HG03097 (cell line): ENCODE results near the gene CORO2B.

Source experiments
- ATAC-seq: cut with Tn5 transposase; IDR thresholded peaks from one replicate; pipeline ENCODE4 v1.9.1; 2021; ENCODE audit not compliant: unreplicated experiment, low FRiP score

The CORO2B gene

DNA sequence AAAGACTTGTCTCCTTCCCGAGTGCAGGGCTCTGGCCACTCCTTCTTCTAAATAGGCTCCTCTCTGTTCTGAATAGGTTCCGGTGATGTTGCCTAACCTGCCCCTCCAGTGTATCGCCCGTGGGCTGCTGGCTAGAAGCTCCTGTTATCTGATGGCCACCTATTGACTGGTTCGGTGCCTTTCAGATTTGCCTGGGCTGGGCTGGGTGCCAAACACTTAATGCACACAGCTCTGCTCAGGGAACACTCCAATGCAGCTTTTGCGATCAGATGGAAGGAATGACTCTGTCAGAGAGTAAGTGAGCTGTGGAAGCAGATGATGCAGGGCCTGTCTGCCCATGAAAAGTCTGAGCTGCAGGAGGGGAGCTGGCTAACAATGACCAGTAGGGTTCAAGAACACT lies 112.9 kb downstream of the CORO2B start:
- ATAC-seq = no peak

GRCh38 chr15:68693071-68693470 lies 114.3 kb downstream of the CORO2B start:
- ATAC-seq = no peak

GRCh38 chr15:68694111-68694510 lies 115.3 kb downstream of the CORO2B start:
- no peak for ATAC-seq

DNA sequence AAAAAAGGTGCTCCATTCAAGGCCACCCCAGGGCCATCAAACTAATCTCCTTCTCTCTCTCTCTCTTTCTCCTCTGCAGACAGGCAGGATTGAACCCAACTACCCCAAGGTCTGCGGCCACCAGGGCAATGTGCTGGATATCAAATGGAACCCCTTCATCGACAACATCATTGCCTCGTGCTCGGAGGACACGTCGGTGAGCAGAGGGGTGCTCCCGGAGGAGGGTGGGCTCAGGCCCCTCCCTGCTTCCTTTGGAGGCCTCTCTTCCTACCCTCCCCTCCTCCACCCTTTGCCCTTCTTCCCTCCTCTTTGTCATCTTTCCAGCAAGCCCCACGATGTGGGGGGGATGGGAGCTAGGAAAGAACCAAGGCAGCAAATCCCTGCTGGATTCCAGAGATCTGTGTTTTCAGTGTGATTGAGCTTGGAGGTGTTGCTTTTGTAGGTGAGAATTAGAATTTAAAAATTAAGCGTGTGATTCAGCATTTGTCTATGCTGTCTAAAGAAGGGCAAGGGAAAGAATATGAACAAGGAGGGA lies 116.3 kb downstream of the CORO2B start:
- no peak for ATAC-seq

DNA sequence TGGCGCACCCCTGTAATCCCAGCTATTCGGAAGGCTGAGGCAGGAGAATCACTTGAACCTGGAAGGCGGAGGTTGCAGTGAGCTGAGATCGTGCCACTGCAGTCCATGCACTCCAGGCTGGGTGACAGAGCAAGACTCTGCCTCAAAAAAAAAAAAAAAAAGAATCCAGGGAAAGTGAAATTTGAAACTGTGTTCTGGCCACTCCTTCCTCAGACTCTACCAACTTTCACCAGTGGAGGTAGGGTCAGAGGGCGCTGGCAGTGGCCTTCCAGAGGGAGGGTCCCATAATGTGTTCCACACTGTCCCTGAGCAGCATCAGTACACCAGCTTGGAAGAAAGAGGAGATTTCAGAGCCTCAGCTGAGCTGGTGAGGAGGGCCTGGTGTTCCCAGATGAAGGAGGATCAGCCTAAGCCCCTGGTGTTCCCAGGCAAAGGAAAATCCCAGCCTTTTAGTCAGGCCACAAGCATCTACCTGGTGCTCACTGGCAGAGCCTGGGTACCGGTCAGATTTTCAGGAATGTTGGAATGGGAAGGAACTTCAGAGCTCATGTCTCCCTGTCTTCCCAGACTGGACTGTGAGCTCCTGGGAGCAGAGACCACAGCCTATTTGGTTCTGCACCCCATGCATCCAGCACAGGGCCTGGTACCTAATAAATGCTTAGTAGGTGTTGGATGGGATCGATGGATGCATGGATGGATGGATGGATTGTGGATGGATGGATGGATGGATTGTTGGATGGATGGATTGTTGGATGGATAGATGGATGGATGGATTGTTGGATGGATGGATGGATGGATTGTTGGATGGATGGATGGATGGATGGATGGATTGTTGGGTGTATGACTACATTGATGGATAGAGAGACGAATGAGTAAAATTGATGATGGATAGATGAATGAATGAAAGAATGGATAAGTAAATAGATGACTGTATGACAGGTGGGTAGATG lies 117.9 kb downstream of the CORO2B start:
- no peak for ATAC-seq

GRCh38 chr15:68697711-68698690 lies 119.2 kb downstream of the CORO2B start:
- ATAC-seq = no peak

DNA sequence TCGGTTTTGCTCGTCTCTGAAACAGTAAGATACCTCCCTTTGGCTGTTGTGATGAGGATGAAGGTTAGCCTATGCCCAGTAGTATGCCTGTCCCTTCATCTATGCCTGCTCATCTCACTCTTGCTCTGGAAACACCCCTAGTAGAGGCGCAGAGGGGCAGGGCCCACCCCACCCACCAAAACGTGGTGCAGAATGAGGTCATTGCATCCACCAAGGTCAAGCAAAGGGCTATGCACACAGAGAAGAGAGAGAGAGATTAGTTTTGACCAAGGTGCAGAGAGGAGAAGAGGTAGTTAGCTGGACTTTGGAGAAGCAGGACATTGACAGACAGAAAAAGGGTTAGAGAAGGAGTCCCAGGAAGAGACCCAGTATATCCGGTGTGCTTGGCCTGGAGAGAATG lies 119.9 kb downstream of the CORO2B start:
- ATAC-seq = no peak

GRCh38 chr15:68699124-68699880 lies 120.5 kb downstream of the CORO2B start:
- ATAC-seq = no peak

- ATAC-seq = no peak
These were observed 121.2 kb downstream of the CORO2B start for GRCh38 chr15:68699881-68700454.

DNA sequence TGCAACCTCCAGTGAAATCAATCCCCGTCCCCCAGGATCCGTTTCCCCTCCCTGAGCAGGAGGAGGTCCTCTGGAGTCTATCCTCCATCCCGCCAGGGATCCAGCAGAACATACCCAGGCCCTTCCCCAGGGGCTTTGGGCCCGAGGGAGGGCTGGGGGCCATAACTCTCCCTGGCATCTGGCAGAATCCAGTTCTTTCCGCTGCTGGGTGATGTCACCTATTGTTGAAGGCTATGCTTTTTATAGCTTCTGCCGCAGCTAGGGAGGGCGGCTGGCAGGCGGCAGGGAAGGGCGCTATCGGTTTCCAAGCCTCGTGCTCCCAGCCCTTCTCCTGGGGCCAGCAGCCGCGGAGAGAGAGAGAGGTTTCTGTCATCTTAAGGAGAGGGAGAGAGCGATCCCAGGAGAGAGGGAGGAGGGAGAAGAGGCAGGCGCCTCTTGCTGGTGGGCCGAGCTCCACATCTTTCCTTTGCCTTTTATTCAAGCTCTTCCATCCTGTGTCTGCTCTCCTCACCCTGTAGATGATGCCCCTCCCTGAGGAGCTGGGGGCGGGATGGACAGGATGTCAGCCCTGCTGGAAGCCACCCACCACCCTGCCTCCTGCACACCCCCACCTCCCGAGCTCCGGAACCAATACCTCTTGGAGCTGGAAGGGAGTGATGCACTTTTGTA lies 121.8 kb downstream of the CORO2B start:
- ATAC-seq = no peak

DNA sequence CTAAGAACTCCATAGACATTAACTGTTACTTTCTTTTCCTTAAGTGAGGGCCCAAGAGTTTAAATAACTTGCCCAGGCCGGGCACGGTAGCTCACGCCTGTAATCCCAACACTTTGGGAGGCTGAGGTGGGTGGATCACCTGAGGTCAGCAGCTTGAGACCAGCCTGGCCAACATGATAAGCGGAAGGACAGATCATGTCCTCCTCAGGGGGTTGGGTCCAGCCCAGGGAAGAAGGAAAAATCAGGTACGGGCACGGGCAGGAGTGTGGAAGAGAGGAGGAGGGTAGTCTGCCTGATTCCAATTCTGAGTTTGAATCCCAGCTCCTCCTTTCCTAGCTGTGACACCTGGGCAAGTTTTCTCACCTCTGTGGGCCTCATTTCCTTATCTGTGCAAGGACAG lies 123.1 kb downstream of the CORO2B start:
- no peak for ATAC-seq

- ATAC-seq = no peak
These were observed 125.8 kb downstream of the CORO2B start for GRCh38 chr15:68704496-68705021.

DNA sequence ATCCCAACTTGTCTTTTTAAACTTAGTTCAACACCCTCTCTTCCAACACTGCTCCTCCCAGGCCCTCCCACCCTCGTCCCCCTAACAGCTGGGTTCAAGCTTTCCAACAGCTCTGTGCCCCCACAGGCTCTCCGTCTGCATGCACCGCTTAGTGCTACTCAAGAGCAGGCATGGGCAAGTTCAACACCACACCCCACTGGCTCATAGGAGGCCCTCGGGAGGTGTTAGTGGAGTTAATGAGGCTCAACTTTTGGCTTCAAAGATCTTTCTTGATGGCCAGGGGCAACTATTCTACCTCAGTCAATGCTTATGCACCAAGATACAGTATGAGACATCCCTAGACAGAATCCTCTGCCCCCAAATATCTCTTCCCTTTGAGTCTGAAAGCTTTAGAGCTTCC lies 127.5 kb downstream of the CORO2B start:
- no peak for ATAC-seq

GRCh38 chr15:68706931-68707330 lies 128.1 kb downstream of the CORO2B start:
- no peak for ATAC-seq

- no peak for ATAC-seq
These were observed 128.6 kb downstream of the CORO2B start for GRCh38 chr15:68707386-68707785.

DNA sequence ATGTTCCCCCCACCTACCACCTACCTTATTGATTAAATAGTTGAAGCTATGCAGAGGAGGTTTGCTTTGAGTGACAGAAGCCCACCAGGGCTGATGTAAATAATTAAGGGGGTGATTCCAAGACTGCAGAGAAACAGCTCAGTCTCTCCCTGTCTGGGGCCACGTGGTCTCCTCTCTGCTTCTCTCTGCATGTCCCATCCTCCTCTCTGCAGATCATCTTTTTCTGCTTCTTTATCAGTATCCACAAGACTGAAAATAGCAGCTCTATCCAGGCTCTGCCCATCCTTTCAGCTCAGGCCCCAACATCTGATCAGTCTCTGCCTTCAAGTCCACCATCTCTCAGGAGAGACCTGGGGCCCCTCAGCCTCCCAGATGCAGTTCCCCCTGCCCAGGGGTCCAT lies 131.1 kb downstream of the CORO2B start:
- ATAC-seq = no peak

DNA sequence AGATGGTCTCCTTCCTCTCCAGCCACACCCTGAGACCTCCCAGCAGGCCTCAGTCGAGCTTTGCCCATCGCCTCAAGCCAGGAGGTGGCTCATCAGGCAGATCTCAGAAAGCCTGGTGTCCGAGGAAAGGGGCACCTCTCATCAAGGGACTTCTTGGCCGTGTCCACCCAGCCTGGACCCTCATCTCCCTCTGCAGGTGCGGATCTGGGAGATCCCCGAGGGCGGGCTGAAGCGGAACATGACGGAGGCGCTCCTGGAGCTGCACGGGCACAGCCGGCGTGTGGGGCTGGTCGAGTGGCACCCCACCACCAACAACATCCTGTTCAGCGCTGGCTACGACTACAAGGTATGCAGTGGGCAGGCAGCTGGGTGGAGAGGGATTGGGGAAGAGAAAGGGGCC lies 131.7 kb downstream of the CORO2B start:
- no peak for ATAC-seq

GRCh38 chr15:68711406-68711805 lies 132.6 kb downstream of the CORO2B start:
- ATAC-seq = no peak

DNA sequence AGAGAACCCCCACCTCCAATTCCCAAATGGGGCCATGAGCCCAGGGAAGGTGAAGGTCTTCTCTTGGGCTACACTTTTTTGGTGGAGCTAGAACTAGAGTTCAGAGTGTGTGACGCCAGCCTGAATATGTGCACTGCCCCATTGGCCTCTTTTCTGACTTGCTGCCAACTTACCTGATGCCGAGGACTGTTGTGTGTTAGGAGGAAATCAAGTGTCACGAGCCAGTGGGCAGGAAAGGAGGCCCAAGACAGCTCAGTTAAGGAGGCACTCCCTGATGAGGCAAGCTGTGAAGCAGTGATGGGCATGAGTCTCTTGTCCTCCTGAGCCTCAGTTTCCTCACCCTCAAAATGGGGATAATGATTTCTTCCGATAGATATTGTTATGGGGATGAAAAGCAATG lies 134.1 kb downstream of the CORO2B start:
- ATAC-seq = no peak
